RWPE2 (cell line): ENCODE results near the gene MCM3AP.

Experiments
- ATAC-seq: fragments of 200-7000 bp; cut with Tn5 transposase; 3 replicates; pipeline ENCODE4 v1.9.1; 2021; ENCODE audit warnings: low read depth
- DNase-seq: peaks from one replicate; pipeline ENCODE4 v3.0.0-alpha.2; 2020; ENCODE audit warnings: low spot score
- H3K27ac ChIP-seq: fragments of 450-650 bp; 2 replicates; pipeline ENCODE4 v1.5.1; 2017; ENCODE audit warnings: mild to moderate bottlenecking; ENCODE audit not compliant: poor library complexity, severe bottlenecking
- H3K27me3 ChIP-seq: fragments of 250-450 bp; sonication (Bioruptor Pico); 2 replicates; pipeline ENCODE4 v1.5.1; 2021; ENCODE audit warnings: mild to moderate bottlenecking, moderate library complexity; ENCODE audit not compliant: insufficient read depth, poor library complexity, severe bottlenecking
- H3K36me3 ChIP-seq: fragments of 250-450 bp; sonication (Bioruptor Pico); 2 replicates; pipeline ENCODE4 v1.5.1; 2020; ENCODE audit warnings: low read depth, mild to moderate bottlenecking, moderate library complexity
- H3K4me1 ChIP-seq: fragments of 250-450 bp; sonication (Bioruptor Pico); 2 replicates; pipeline ENCODE4 v1.5.1; 2021; ENCODE audit warnings: mild to moderate bottlenecking, moderate library complexity; ENCODE audit not compliant: insufficient read depth, poor library complexity, severe bottlenecking
- H3K4me3 ChIP-seq: fragments of 250-450 bp; sonication (Bioruptor Pico); 2 replicates; pipeline ENCODE4 v1.5.1; 2021; ENCODE audit warnings: mild to moderate bottlenecking, moderate library complexity; ENCODE audit not compliant: severe bottlenecking
- H3K9me3 ChIP-seq: fragments of 250-450 bp; sonication (Bioruptor Pico); 2 replicates; pipeline ENCODE4 v1.5.1; 2021; ENCODE audit warnings: mild to moderate bottlenecking, moderate library complexity; ENCODE audit not compliant: severe bottlenecking
- TF ChIP-seq, protein P1 (sequence below): fragments of 450-650 bp; IDR thresholded peaks from one replicate; pipeline ENCODE4 v1.5.1; 2017; ENCODE audit warnings: mild to moderate bottlenecking, moderate library complexity; ENCODE audit not compliant: poor library complexity, severe bottlenecking

MCM3AP gene

DNA sequence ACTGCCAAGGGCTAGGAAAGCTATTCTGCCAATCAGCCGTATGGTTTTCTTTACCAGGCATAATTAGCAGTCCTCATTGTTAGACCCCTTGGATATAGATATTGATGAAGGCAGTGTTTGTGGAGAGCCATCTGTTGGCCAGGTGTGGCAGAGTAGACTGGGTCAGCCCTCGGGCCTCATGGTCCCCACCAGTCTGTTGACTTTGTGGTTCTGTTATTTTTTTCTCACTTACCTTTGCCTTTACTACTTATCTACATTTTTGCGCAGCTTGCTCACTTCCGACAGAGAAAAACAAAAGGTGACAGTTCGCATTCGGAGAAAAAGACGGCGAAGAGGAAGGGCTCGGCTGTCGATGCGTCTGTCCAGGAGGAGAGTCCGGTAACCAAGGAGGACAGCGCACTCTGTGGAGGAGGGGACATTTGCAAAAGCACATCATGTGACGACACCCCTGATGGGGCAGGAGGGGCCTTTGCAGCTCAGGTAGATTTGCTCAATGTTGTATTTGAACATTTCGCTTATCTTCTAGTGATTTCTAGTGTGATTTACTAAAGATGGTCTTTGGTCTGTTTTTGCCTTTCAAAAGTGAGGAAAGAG, 40.8 kb upstream of the MCM3AP start:
- no peaks in the 10 kb centered on the region for H3K9me3 ChIP-seq
- H3K27me3 ChIP-seq = no peaks in the 10 kb centered on the region
- DNase-seq = no peak
- H3K4me1 ChIP-seq = peaks cover 12% of the 10 kb centered on the region
- H3K36me3 ChIP-seq = peaks cover 50% of the 10 kb centered on the region
- peak overlapping the region; percentile 88 for H3K4me3 ChIP-seq
- TF ChIP-seq, protein P1, sequence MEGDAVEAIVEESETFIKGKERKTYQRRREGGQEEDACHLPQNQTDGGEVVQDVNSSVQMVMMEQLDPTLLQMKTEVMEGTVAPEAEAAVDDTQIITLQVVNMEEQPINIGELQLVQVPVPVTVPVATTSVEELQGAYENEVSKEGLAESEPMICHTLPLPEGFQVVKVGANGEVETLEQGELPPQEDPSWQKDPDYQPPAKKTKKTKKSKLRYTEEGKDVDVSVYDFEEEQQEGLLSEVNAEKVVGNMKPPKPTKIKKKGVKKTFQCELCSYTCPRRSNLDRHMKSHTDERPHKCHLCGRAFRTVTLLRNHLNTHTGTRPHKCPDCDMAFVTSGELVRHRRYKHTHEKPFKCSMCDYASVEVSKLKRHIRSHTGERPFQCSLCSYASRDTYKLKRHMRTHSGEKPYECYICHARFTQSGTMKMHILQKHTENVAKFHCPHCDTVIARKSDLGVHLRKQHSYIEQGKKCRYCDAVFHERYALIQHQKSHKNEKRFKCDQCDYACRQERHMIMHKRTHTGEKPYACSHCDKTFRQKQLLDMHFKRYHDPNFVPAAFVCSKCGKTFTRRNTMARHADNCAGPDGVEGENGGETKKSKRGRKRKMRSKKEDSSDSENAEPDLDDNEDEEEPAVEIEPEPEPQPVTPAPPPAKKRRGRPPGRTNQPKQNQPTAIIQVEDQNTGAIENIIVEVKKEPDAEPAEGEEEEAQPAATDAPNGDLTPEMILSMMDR = peak; percentile 42
- no peak for ATAC-seq
- peak overlapping the region; percentile 85 for H3K27ac ChIP-seq

DNA sequence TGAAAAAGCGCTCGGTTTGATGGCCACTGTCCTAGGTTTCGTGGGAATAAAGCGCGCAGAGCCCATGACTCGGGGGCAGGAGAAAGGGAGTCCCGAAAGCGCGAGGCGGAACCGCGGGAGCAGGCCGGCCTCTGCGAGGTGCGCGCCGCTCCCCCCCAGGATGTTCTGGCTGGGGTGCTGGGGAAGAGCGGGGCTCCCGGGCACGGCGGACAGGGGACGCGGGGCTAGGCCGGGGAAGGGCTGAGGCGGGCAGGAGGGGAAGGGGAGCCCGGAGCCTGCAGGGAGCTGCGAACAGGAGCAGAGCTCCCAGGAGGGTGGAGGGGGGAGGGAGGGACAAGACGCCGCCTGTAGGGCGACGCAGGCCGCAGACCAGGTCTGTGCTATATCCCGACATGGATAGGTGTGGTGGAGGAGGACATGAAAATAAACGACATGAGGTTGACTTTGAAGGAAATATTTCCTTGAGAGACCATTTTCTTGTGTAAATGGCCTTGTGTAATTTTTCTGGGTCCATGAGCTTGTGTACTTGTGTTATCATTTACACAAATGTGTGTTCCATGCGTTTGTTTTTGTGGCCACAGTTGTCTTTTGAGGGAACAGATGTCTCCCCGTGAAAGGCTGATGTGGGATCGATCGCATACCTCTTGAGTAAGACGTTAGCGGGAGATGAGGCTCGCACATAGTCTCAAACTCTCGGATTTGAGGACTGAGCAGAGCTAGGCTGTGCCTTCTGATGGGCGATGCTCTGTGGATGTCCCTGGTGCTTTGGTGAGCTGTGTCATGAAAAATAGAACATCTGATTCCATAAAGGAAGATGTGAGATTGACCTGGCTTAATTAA, 39.9 kb upstream of the MCM3AP start:
- Histone ChIP-seq H3K27me3 (no peaks in the 10 kb centered on the region), H3K27ac (peak overlapping the region; percentile 85), H3K4me3 (peak overlapping the region; percentile 88), H3K4me1 (peaks cover 12% of the 10 kb centered on the region), H3K36me3 (peaks cover 41% of the 10 kb centered on the region), H3K9me3 (no peaks in the 10 kb centered on the region)
- TF ChIP-seq, protein P1 = no peak
- no peak for DNase-seq
- peak; percentile 41 for ATAC-seq

DNA sequence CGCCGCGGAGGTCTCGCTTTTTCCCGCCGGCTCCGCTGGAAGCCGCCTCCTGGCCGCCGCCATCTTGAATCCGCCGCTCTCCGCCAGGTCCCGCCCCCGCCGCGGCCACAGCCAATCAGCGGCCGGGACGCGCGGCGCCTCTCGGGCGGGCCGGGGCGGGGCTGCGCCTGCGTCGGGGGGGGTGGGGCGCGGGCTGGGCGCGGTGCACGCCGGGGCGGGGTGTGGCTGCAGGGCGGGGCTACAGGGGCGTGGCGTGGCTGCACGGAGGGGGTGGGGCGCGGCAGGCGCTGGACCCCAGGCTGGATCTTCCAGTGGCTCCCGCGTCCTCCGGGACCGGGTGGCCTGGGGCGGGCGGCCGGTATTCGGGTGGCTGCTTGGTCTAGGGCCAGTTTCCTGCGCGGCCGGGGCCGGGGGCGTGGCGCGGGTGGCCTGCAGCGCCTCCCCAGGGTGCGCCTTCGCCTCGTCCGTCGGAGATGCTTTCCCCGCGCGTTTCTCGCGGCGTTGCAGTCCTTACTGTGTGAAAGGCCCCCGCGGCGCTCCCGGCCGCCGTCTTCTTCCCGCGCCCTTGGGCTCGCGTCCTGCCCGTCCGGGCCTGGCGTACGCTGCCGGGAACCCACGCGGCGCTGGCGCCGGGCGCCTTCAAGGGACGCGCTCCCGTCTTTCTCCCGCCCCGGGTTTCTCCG, 39.1 kb upstream of the MCM3AP start:
- Histone ChIP-seq H3K9me3 (no peaks in the 10 kb centered on the region), H3K27ac (peak overlapping the region; percentile 85), H3K36me3 (peaks cover 33% of the 10 kb centered on the region), H3K27me3 (no peaks in the 10 kb centered on the region), H3K4me3 (peak overlapping the region; percentile 88), H3K4me1 (peaks cover 12% of the 10 kb centered on the region)
- DNase-seq (peak; percentile 83), ATAC-seq (peak; percentile 43)
- TF ChIP-seq, protein P1 = no peak

DNA sequence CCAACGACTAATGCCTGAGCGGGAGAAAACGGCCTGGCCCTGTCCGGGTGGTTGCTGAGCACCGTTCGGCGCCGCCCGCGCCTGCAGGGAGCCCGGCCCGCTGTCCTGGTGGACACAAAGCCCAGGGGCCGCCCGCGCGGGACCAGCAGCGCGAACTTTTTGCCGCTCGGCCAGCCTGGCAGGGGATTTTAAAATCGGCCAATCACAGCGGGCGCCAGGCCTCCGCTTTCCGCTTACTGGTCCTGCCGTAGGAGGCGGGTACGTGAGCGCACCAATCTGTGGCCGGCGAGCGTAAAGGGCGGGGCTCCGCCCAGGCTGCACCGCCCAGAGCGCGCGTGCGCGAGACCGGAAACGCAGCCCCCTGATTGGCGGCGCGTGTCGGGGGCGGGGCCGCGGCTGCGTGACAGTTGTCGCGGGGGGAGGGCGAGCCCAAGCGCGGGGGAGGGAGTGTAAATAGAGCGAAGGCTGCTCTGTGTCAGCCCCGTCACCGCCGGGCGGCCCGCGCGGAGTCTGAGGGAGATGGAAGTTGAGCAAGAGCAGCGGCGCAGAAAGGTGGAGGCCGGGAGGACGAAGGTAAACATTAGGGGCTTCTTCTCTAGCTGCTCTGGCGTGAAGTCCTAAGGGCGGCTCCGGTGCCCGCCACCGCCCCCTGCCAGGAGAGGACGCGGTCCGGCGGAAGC, 38.4 kb upstream of the MCM3AP start, which contains the start of the genes C21orf58 and PCNT:
Gene C21orf58 (minus strand): TSS at position 161 of the 680 bp plus-strand sequence. CDS start 1,132 bp downstream, outside the sequence.
Gene PCNT (plus strand): TSS at position 447 of the 680 bp plus-strand sequence. CDS start 73 bp downstream, at position 520.
- TF ChIP-seq, protein P1 = no peak
- no peaks in the 10 kb centered on the region for H3K27me3 ChIP-seq
- peak; percentile 97 for DNase-seq
- peak; percentile 82 for ATAC-seq
- H3K27ac ChIP-seq = peak within 1 kb of the TSS; percentile 85
- peak within 1 kb of the TSS; percentile 88 for H3K4me3 ChIP-seq
- peaks cover 27% of the 10 kb centered on the region for H3K36me3 ChIP-seq
- peaks cover 12% of the 10 kb centered on the region for H3K4me1 ChIP-seq
- H3K9me3 ChIP-seq = no peaks in the 10 kb centered on the region
